ENCODE results near the gene CELF2. TPM values are rescaled to one million over a fixed set of nuclear protein-coding genes. Genes with fewer than 3 reads are reported as not detected.

Gene CELF2
- total RNA-seq, 1 experiment from 2014 or later: 0.27 TPM

- H3K27ac Mint-ChIP-seq (ENCODE audit: unreplicated experiment): no peak overlapping the region
- no peaks in the 10 kb centered on the region for H3K4me1 Mint-ChIP-seq (ENCODE audit: low read depth, unreplicated experiment)
- no peak overlapping the region for H3K4me3 Mint-ChIP-seq (ENCODE audit: unreplicated experiment)
- TF ChIP-seq CTCF (IDR thresholded peaks at IDR 0.05; ENCODE audit: insufficient read depth in 1 of 2, low read depth in 1 of 2, low read length in 1 of 2, severe bottlenecking in 1 of 2, unreplicated experiment in 1 of 2): no peak
- POLR2A ChIA-PET: no interaction called here
- no peaks in the 10 kb centered on the region for H3K9me3 Mint-ChIP-seq (ENCODE audit: unreplicated experiment)
- Histone ChIP-seq H3K4me1 (no peaks in the 10 kb centered on the region), H3K27me3 (replicated peaks; ENCODE audit: control insufficient read depth, insufficient read depth, low read length) (no peaks in the 10 kb centered on the region; the same call in 1 of the 2 replicates), H3K9me3 (no peaks in the 10 kb centered on the region), H3K4me3 (ENCODE audit: low read depth, low read length) (no peak overlapping the region), H3K36me3 (ENCODE audit: control insufficient read depth, insufficient read depth, low read length) (no peaks in the 10 kb centered on the region)
- CTCF ChIA-PET: interaction anchor here (1.3 kb wide), 1 partner anchor 34 kb away, joined by 3 read pairs; no protein-coding TSS in a partner anchor
- peaks cover 39% of the 10 kb centered on the region for H3K27me3 Mint-ChIP-seq (ENCODE audit: insufficient read depth, unreplicated experiment)
- H3K36me3 Mint-ChIP-seq (ENCODE audit: insufficient read depth, unreplicated experiment): no peaks in the 10 kb centered on the region
- BruUV-seq (replicated peaks): no TSS peak
- DNase-seq: no peak
- intact Hi-C loops (cut with micrococcal nuclease; ENCODE audit: unreplicated experiment): no loop called here
Measured at GRCh38 chr10:11235771-11236170, 218.1 kb downstream of the CELF2 start.

- Histone ChIP-seq H3K27me3 (replicated peaks; ENCODE audit: control insufficient read depth, insufficient read depth, low read length) (no peaks in the 10 kb centered on the region; the same call in 1 of the 2 replicates), H3K4me1 (no peaks in the 10 kb centered on the region), H3K4me3 (ENCODE audit: low read depth, low read length) (no peak overlapping the region), H3K36me3 (ENCODE audit: control insufficient read depth, insufficient read depth, low read length) (no peaks in the 10 kb centered on the region), H3K9me3 (no peaks in the 10 kb centered on the region)
- H3K4me1 Mint-ChIP-seq (ENCODE audit: low read depth, unreplicated experiment): no peaks in the 10 kb centered on the region
- H3K4me3 Mint-ChIP-seq (ENCODE audit: unreplicated experiment): no peak overlapping the region
- no peaks in the 10 kb centered on the region for H3K9me3 Mint-ChIP-seq (ENCODE audit: unreplicated experiment)
- no peaks in the 10 kb centered on the region for H3K36me3 Mint-ChIP-seq (ENCODE audit: insufficient read depth, unreplicated experiment)
- no peak for DNase-seq
- H3K27ac Mint-ChIP-seq (ENCODE audit: unreplicated experiment): no peak overlapping the region
- no TSS peak for BruUV-seq (replicated peaks)
- H3K27me3 Mint-ChIP-seq (ENCODE audit: insufficient read depth, unreplicated experiment): peaks cover 35% of the 10 kb centered on the region
- ChIA-PET POLR2A (no interaction called here), CTCF (no interaction called here)
- no peak for TF ChIP-seq CTCF (IDR thresholded peaks at IDR 0.05; ENCODE audit: insufficient read depth in 1 of 2, low read depth in 1 of 2, low read length in 1 of 2, severe bottlenecking in 1 of 2, unreplicated experiment in 1 of 2)
- intact Hi-C loops (cut with micrococcal nuclease; ENCODE audit: unreplicated experiment): no loop called here
Measured at GRCh38 chr10:11236234-11236633, 218.6 kb downstream of the CELF2 start.

- H3K9me3 ChIP-seq: no peaks in the 10 kb centered on the region
- no peaks in the 10 kb centered on the region for H3K36me3 Mint-ChIP-seq (ENCODE audit: insufficient read depth, unreplicated experiment)
- no peak overlapping the region for H3K4me3 Mint-ChIP-seq (ENCODE audit: unreplicated experiment)
- H3K27me3 ChIP-seq (replicated peaks; ENCODE audit: control insufficient read depth, insufficient read depth, low read length): no peaks in the 10 kb centered on the region; the same call in 1 of the 2 replicates
- ChIA-PET CTCF (no interaction called here), POLR2A (no interaction called here)
- no peaks in the 10 kb centered on the region for H3K9me3 Mint-ChIP-seq (ENCODE audit: unreplicated experiment)
- no peaks in the 10 kb centered on the region for H3K36me3 ChIP-seq (ENCODE audit: control insufficient read depth, insufficient read depth, low read length)
- H3K27ac Mint-ChIP-seq (ENCODE audit: unreplicated experiment): no peak overlapping the region
- BruUV-seq (replicated peaks): no TSS peak
- intact Hi-C loops (cut with micrococcal nuclease; ENCODE audit: unreplicated experiment): no loop called here
- no peak for DNase-seq
- no peak overlapping the region for H3K4me3 ChIP-seq (ENCODE audit: low read depth, low read length)
- H3K4me1 ChIP-seq: no peaks in the 10 kb centered on the region
- peaks cover 28% of the 10 kb centered on the region for H3K27me3 Mint-ChIP-seq (ENCODE audit: insufficient read depth, unreplicated experiment)
- H3K4me1 Mint-ChIP-seq (ENCODE audit: low read depth, unreplicated experiment): no peaks in the 10 kb centered on the region
- no peak for TF ChIP-seq CTCF (IDR thresholded peaks at IDR 0.05; ENCODE audit: insufficient read depth in 1 of 2, low read depth in 1 of 2, low read length in 1 of 2, severe bottlenecking in 1 of 2, unreplicated experiment in 1 of 2)
Measured at GRCh38 chr10:11237571-11237970, 219.9 kb downstream of the CELF2 start.
